IMR-90 (cell line): ENCODE data around the gene GRB10. TPM values are rescaled to one million over a fixed set of nuclear protein-coding genes. Genes with fewer than 3 reads are reported as not detected.

Source experiments
- ATAC-seq: fragments of 200-7000 bp; cut with Tn5 transposase; 2 replicates; pipeline ENCODE4 v1.9.1; 2020; ENCODE audit warnings: low read depth, mild to moderate bottlenecking, moderate library complexity
- BruUV-seq: library from RNA; stranded (reverse); fragments of 400-500 nt; replicated peaks from 2 replicates; lab custom pipeline; 2021; lab: Mats Ljungman, UMichigan
- CTCF ChIA-PET: fragments of 300-600 bp; formaldehyde crosslinking; extraction: SDS; loops from one replicate; lab custom pipeline; 2021; ENCODE audit warnings: antibody characterized with exemption; lab: Yijun Ruan, JAX
- POLR2A ChIA-PET: fragments of 300-600 bp; sonication (Branson Sonifier 250); formaldehyde crosslinking; loops from one replicate; lab custom pipeline; 2022; ENCODE audit warnings: antibody characterized with exemption; ENCODE audit not compliant: unreplicated experiment; lab: Charles Lee
- DNase-seq: peaks from one replicate; pipeline ENCODE4 v3.0.0; 2013
- H2AFZ ChIP-seq: replicated peaks from 2 replicates; pipeline ENCODE3; 2013; ENCODE audit warnings: low read length, mild to moderate bottlenecking; ENCODE audit not compliant: poor library complexity
- H2AK5ac ChIP-seq: 2 replicates; pipeline ENCODE4 v1.6.1; 2013; ENCODE audit warnings: low read depth, low read length, inconsistent platforms
- H2AK9ac ChIP-seq: replicated peaks from 2 replicates; pipeline ENCODE3; 2013; ENCODE audit warnings: mild to moderate bottlenecking, low read depth, low read length, moderate library complexity; ENCODE audit not compliant: poor library complexity
- H2BK120ac ChIP-seq: 2 replicates; pipeline ENCODE4 v1.6.1; 2013; ENCODE audit warnings: low read depth, low read length, inconsistent platforms
- H2BK15ac ChIP-seq: 3 replicates; pipeline ENCODE4 v1.6.1; 2013; ENCODE audit warnings: low read depth, low read length, inconsistent platforms
- H2BK20ac ChIP-seq: 2 replicates; pipeline ENCODE4 v1.6.1; 2013; ENCODE audit warnings: low read depth, mild to moderate bottlenecking, inconsistent platforms, low read length, moderate library complexity
- H2BK5ac ChIP-seq: 2 replicates; pipeline ENCODE4 v1.6.1; 2013; ENCODE audit warnings: mild to moderate bottlenecking, low read depth, low read length, inconsistent platforms; ENCODE audit not compliant: poor library complexity, severe bottlenecking
- H3K14ac ChIP-seq: replicated peaks from 2 replicates; pipeline ENCODE4 v1.6.1; 2013; ENCODE audit warnings: low read depth, low read length, inconsistent platforms
- H3K18ac ChIP-seq: 2 replicates; pipeline ENCODE4 v1.6.1; 2013; ENCODE audit warnings: low read depth, low read length, control low read depth
- H3K23ac ChIP-seq: 2 replicates; pipeline ENCODE4 v1.6.1; 2013; ENCODE audit warnings: low read depth, low read length, inconsistent platforms
- H3K27ac ChIP-seq: 2 replicates; pipeline ENCODE4 v1.5.1; 2013; ENCODE audit warnings: mild to moderate bottlenecking, control low read depth, low read length; ENCODE audit not compliant: insufficient read depth
- H3K27me3 ChIP-seq: 2 replicates; pipeline ENCODE4 v1.6.1; 2013; ENCODE audit warnings: low read length; ENCODE audit not compliant: control insufficient read depth, insufficient read depth
- H3K36me3 ChIP-seq: 2 replicates; pipeline ENCODE4 v1.6.1; 2013; ENCODE audit warnings: low read length, mixed read lengths; ENCODE audit not compliant: control insufficient read depth, insufficient read depth
- H3K4ac ChIP-seq: 2 replicates; pipeline ENCODE4 v1.6.1; 2013; ENCODE audit warnings: low read depth, low read length, inconsistent platforms
- H3K4me1 ChIP-seq: 2 replicates; pipeline ENCODE4 v1.6.1; 2013; ENCODE audit warnings: low read length, mixed read lengths; ENCODE audit not compliant: control insufficient read depth, insufficient read depth
- H3K4me2 ChIP-seq: 2 replicates; pipeline ENCODE4 v1.6.1; 2013; ENCODE audit warnings: low read depth, mild to moderate bottlenecking, control low read depth, low read length, moderate library complexity
- H3K4me3 ChIP-seq: 2 replicates; pipeline ENCODE4 v1.5.1; 2013; ENCODE audit warnings: low read depth, mild to moderate bottlenecking, control low read depth, low read length, moderate library complexity; ENCODE audit not compliant: insufficient read depth
- H3K56ac ChIP-seq: 2 replicates; pipeline ENCODE4 v1.6.1; 2013; ENCODE audit warnings: low read length, inconsistent platforms; ENCODE audit not compliant: insufficient read depth; ENCODE audit errors: extremely low read depth
- H3K79me1 ChIP-seq, 2 experiments: 2 replicates each; pipeline ENCODE4 v1.6.1; 2013; ENCODE audit warnings: low read length in 2 of 2, inconsistent platforms in 1 of 2, low read depth in 1 of 2
- H3K9ac ChIP-seq: 2 replicates; pipeline ENCODE4 v1.6.1; 2013; ENCODE audit warnings: low read depth, low read length, control low read depth
- H3K9me1 ChIP-seq: 2 replicates; pipeline ENCODE4 v1.6.1; 2013; ENCODE audit warnings: low read length, inconsistent platforms; ENCODE audit not compliant: insufficient read depth
- H3K9me3 ChIP-seq: 2 replicates; pipeline ENCODE4 v1.6.1; 2013; ENCODE audit warnings: low read length; ENCODE audit not compliant: control insufficient read depth, insufficient read depth
- H4K20me1 ChIP-seq: 2 replicates; pipeline ENCODE4 v1.6.1; 2013; ENCODE audit warnings: low read length, inconsistent platforms; ENCODE audit not compliant: insufficient read depth
- H4K5ac ChIP-seq: 2 replicates; pipeline ENCODE4 v1.6.1; 2013; ENCODE audit warnings: mild to moderate bottlenecking, low read depth, low read length, control low read depth
- H4K8ac ChIP-seq, 2 experiments: 2 replicates each; pipeline ENCODE4 v1.6.1; 2013; ENCODE audit warnings: low read depth in 2 of 2, low read length in 2 of 2, control low read depth in 1 of 2, inconsistent platforms in 1 of 2
- H4K91ac ChIP-seq: 2 replicates; pipeline ENCODE4 v1.6.1; 2013; ENCODE audit warnings: low read depth, low read length, inconsistent platforms; ENCODE audit not compliant: insufficient read depth
- BHLHE40 ChIP-seq: fragments of 150-350 bp; IDR thresholded peaks from 2 replicates; pipeline ENCODE4 v1.6.1; 2016; ENCODE audit warnings: mild to moderate bottlenecking, low read depth, low read length
- CEBPB ChIP-seq: IDR thresholded peaks from 2 replicates; pipeline ENCODE4 v1.6.1; 2012; ENCODE audit warnings: low read depth, low read length, improper control_type of control experiment
- CHD1 ChIP-seq: IDR thresholded peaks from 2 replicates; pipeline ENCODE4 v1.6.1; 2012; ENCODE audit warnings: low read depth, low read length, improper control_type of control experiment
- CTCF ChIP-seq: conservative IDR thresholded peaks from 2 replicates; pipeline ENCODE4 v1.5.1; 2012; ENCODE audit warnings: mild to moderate bottlenecking, low read depth, low read length, improper control_type of control experiment
- ELK1 ChIP-seq: fragments of 150-350 bp; IDR thresholded peaks from 2 replicates; pipeline ENCODE4 v1.6.1; 2016; ENCODE audit warnings: low read depth, mild to moderate bottlenecking, low read length, moderate library complexity, borderline replicate concordance
- MAFK ChIP-seq: IDR thresholded peaks from 2 replicates; pipeline ENCODE4 v1.6.1; 2012; ENCODE audit warnings: low read depth, low read length, improper control_type of control experiment
- MAZ ChIP-seq: IDR thresholded peaks from 2 replicates; pipeline ENCODE4 v1.6.1; 2012; ENCODE audit warnings: low read depth, mild to moderate bottlenecking, low read length, improper control_type of control experiment, moderate library complexity, borderline replicate concordance
- MXI1 ChIP-seq: IDR thresholded peaks from 2 replicates; pipeline ENCODE4 v1.6.1; 2012; ENCODE audit warnings: low read depth, mild to moderate bottlenecking, low read length, moderate library complexity, borderline replicate concordance
- NFE2L2 ChIP-seq: fragments of 150-350 bp; IDR thresholded peaks from 2 replicates; pipeline ENCODE4 v1.6.1; 2016; ENCODE audit warnings: low read depth, mild to moderate bottlenecking, low read length
- USF2 ChIP-seq: fragments of 150-350 bp; IDR thresholded peaks from 2 replicates; pipeline ENCODE4 v1.6.1; 2017; ENCODE audit warnings: mild to moderate bottlenecking, antibody characterized with exemption, low read length, low read depth
- WGBS, 2 experiments: methylation state at CpG; one replicate each; pipeline versions ENCODE4 v1.1.5 to v1.1.7; 2013; ENCODE audit warnings: missing lambda C conversion rate in 2 of 2; ENCODE audit not compliant: insufficient read length in 1 of 2; ENCODE audit errors: extremely low coverage in 2 of 2; 5-methylcytosine and 5-hydroxymethylcytosine counted together
- dilution Hi-C: fragments of 300-500 bp; cut with HindIII; formaldehyde crosslinking; loops from one replicate; pipeline ENCODE4 v1.14.3; 2018; ENCODE audit warnings: low sequenced_read_pairs; ENCODE audit not compliant: unreplicated experiment
- in situ Hi-C: fragments of 300-500 bp; cut with MboI; formaldehyde crosslinking; loops from 3 replicates; pipeline ENCODE4 v1.14.3; 2019; ENCODE audit warnings: low sequenced_read_pairs, inconsistent platforms, mixed read lengths
- intact Hi-C: fragments of 100-400 bp; cut with micrococcal nuclease; formaldehyde crosslinking; loops from 2 replicates; pipeline ENCODE4 v1.10.0; 2022
- polyA plus RNA-seq, 3 experiments: library from polyadenylated mRNA; depleted of rRNA; stranded (reverse); fragments of >200 nt; gene quantifications; 2 replicates each; pipeline ENCODE4 v1.2.3, GENCODE V29; 2012; ENCODE audit warnings: low replicate concordance in 1 of 3
- total RNA-seq: library from RNA; depleted of rRNA; stranded (reverse); fragments of >200 nt; gene quantifications from 2 replicates; pipeline ENCODE4 v1.2.3, GENCODE V29; 2012

Gene GRB10
- total and polyA plus RNA-seq, 2 of the 4 experiments (the other 2 are of a cell fraction): 6.3 to 15.1 TPM

- in situ Hi-C loops (loop anchor here (25.0 kb wide), 1 partner anchor 214 kb away; the partner anchor contains the start of gene FIGNL1), dilution Hi-C loops (no loop called here), intact Hi-C loops (no loop called here)
- ChIA-PET POLR2A (no interaction called here), CTCF (interaction anchor here (1.4 kb wide), 1 partner anchor 208 kb away, joined by 4 read pairs; no protein-coding TSS in a partner anchor)
- Histone ChIP-seq H3K9me1 (peaks cover 4% of the 10 kb centered on the region; the same call in 1 of the 2 replicates), H2AK9ac (no peak overlapping the region), H2AFZ (no peak overlapping the region), H2AK5ac (no peak overlapping the region), H3K9me3 (no peaks in the 10 kb centered on the region; the same call in 1 of the 2 replicates), H4K91ac (no peak overlapping the region), H3K27ac (no peak overlapping the region), H3K79me1 (peaks cover 0 to 7% of the 10 kb centered on the region in 2 experiments; a peak in 2 of 4 replicates), H3K23ac (no peak overlapping the region), H3K18ac (no peak overlapping the region), H2BK15ac (no peak overlapping the region), H4K8ac (no peak overlapping the region), H3K4me3 (no peak overlapping the region), H4K5ac (no peak overlapping the region), H3K56ac (no peak overlapping the region), H3K4ac (no peak overlapping the region), H2BK5ac (no peak overlapping the region), H3K4me1 (peaks cover 2% of the 10 kb centered on the region; the same call in 1 of the 2 replicates), H2BK20ac (no peak overlapping the region), H3K9ac (no peak overlapping the region), H4K20me1 (peaks cover 16% of the 10 kb centered on the region; the same call in 1 of the 2 replicates), H3K27me3 (no peaks in the 10 kb centered on the region), H3K14ac (no peak overlapping the region), H3K36me3 (peaks cover 25% of the 10 kb centered on the region), H2BK120ac (no peak overlapping the region), H3K4me2 (no peak overlapping the region)
- no peak for TF ChIP-seq MAFK
- no peak for TF ChIP-seq ELK1
- no peak for TF ChIP-seq MAZ
- TF ChIP-seq MXI1: no peak
- no peak for TF ChIP-seq BHLHE40
- TF ChIP-seq NFE2L2: no peak
- TF ChIP-seq CHD1: no peak
- no peak for TF ChIP-seq CTCF
- TF ChIP-seq USF2: no peak
- TF ChIP-seq CEBPB: no peak
- ATAC-seq (no peak), DNase-seq (no peak)
- no TSS peak for BruUV-seq
- WGBS, 2 experiments: no CpG with 5 or more reads among the region's 5 CpGs
Measured at GRCh38 chr7:50676079-50676478, 106.6 kb downstream of the GRB10 start.
